Liver (tissue), 3 donors: ENCODE data around the gene TCERG1L.

Source experiments
- ATF3 ChIP-seq: IDR thresholded peaks from 2 replicates; pipeline ENCODE4 v1.6.1; 2016; ENCODE audit warnings: antibody characterized with exemption
- CTCF ChIP-seq: fragments of 150-350 bp; IDR thresholded peaks from 2 replicates; pipeline ENCODE4 v1.5.1; 2017; ENCODE audit warnings: improper control_type of control experiment, low read depth, low read length; ENCODE audit not compliant: missing input control
- GABPA ChIP-seq, 2 donors: IDR thresholded peaks in 1 of 2; conservative IDR thresholded peaks in 1 of 2; 2 replicates each; pipeline ENCODE4 v1.6.1; 2016; ENCODE audit warnings: antibody characterized with exemption in 2 of 2, mild to moderate bottlenecking in 1 of 2, moderate library complexity in 1 of 2
- JUND ChIP-seq, 2 donors: IDR thresholded peaks; 2 replicates each; pipeline ENCODE4 v1.6.1; 2016; ENCODE audit warnings: antibody characterized with exemption in 2 of 2
- MAX ChIP-seq: IDR thresholded peaks from 2 replicates; pipeline ENCODE4 v1.6.1; 2016; ENCODE audit warnings: antibody characterized with exemption
- RAD21 ChIP-seq, 2 donors: IDR thresholded peaks; 2 replicates each; pipeline ENCODE4 v1.6.1; 2016; ENCODE audit warnings: antibody characterized with exemption in 2 of 2, mild to moderate bottlenecking in 2 of 2
- TAF1 ChIP-seq: conservative IDR thresholded peaks from 2 replicates; pipeline ENCODE4 v1.6.1; 2016; ENCODE audit warnings: antibody characterized with exemption, mild to moderate bottlenecking
- donor health status: healthy.
- donor health status: healthy.

- TF ChIP-seq CTCF: no peak
- TF ChIP-seq RAD21 (IDR thresholded peaks at IDR 0.05): no peak
- no peak for TF ChIP-seq TAF1
- no peak for TF ChIP-seq GABPA (IDR thresholded peaks at IDR 0.05 in 1 of 2, conservative IDR thresholded peaks at IDR 0.05 in 1 of 2)
- TF ChIP-seq ATF3: no peak
- TF ChIP-seq MAX: no peak
- no peak for TF ChIP-seq JUND (IDR thresholded peaks at IDR 0.05)
Observed at GRCh38 chr10:131274133-131274880, 37.2 kb downstream of the TCERG1L start.
